Measurements from ENCODE around the gene MKNK1.

The MKNK1 gene

GRCh38 chr1:46545784-46546183 is 58.3 kb downstream of the MKNK1 start:
- H3K4me2 ChIP-seq (ENCODE audit: low read depth, low read length, poor library complexity, severe bottlenecking), result no peak overlapping the region

DNA sequence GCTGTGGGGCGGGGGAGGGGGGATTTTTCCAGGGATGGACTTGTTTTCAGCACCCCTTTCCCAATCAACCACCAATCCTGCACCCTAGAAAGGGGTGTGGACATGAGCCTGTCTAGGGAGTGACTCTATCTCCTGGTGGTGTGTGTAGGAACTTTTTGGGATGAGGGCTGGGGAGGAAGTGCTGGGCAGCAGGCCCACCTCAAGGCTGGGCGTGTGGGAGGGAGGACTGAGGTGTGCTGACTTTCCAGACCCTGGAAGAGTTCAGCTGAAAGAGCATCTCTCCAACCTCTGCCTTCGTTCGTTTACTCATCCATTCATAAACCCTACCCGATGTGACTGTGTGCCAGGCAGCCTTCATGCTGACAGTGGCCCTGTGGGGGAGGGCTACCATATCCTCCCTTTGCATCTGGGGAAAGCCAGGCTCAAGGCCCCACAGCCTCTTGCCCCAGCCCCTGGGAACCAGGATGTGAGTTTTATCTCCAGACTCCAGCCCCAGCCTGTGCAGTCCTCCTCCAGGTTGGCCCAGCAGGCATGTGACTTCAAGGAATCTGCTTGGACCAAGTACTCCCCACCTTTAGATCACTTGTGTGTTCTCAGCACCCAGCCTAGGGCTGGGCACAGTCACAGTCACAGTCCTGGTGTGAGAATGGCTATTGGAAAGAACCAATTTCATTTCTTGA is 59.4 kb downstream of the MKNK1 start:
- H2AFZ ChIP-seq (ENCODE audit: low read length), result no peak overlapping the region

More at GRCh38 chr1:46545784-46546183, 58.3 kb downstream of the MKNK1 start:
- H3F3A ChIP-seq (ENCODE audit: low read depth), result no peaks in the 10 kb centered on the region
- H3K27me3 ChIP-seq (ENCODE audit: insufficient read depth, low read length, poor library complexity, severe bottlenecking), result no peaks in the 10 kb centered on the region
- H2AFZ ChIP-seq (ENCODE audit: low read length), result peak overlapping the region; percentile 13; the same call in 1 of the 2 replicates
- no peaks in the 10 kb centered on the region for H3K9me2 ChIP-seq (replicated peaks; ENCODE audit: low read depth, low read length)
- no peaks in the 10 kb centered on the region for H4K20me1 ChIP-seq (ENCODE audit: insufficient read depth, low read length, poor library complexity, severe bottlenecking)
- no peaks in the 10 kb centered on the region for H3K9me3 ChIP-seq (ENCODE audit: insufficient read depth, low read depth, low read length)
- no peak overlapping the region for H3K9ac ChIP-seq (ENCODE audit: low read depth, low read length, poor library complexity, severe bottlenecking)
- no peak overlapping the region for H3K4me3 ChIP-seq (ENCODE audit: low read length, poor library complexity, severe bottlenecking)
- H3K36me3 ChIP-seq (ENCODE audit: insufficient read depth, low read length), result no peaks in the 10 kb centered on the region
- H3K4me1 ChIP-seq (ENCODE audit: insufficient read depth, low read length, poor library complexity, severe bottlenecking), result peaks cover 7% of the 10 kb centered on the region
- no peaks in the 10 kb centered on the region for H3K79me2 ChIP-seq (ENCODE audit: insufficient read depth, low read length)
- TF ChIP-seq, protein P1, sequence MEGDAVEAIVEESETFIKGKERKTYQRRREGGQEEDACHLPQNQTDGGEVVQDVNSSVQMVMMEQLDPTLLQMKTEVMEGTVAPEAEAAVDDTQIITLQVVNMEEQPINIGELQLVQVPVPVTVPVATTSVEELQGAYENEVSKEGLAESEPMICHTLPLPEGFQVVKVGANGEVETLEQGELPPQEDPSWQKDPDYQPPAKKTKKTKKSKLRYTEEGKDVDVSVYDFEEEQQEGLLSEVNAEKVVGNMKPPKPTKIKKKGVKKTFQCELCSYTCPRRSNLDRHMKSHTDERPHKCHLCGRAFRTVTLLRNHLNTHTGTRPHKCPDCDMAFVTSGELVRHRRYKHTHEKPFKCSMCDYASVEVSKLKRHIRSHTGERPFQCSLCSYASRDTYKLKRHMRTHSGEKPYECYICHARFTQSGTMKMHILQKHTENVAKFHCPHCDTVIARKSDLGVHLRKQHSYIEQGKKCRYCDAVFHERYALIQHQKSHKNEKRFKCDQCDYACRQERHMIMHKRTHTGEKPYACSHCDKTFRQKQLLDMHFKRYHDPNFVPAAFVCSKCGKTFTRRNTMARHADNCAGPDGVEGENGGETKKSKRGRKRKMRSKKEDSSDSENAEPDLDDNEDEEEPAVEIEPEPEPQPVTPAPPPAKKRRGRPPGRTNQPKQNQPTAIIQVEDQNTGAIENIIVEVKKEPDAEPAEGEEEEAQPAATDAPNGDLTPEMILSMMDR (conservative IDR thresholded peaks at IDR 0.05; ENCODE audit: low read length), result no peak
- no peak for TF ChIP-seq EZH2phosphoT487 (IDR thresholded peaks at IDR 0.05; ENCODE audit: borderline replicate concordance)

DNA sequence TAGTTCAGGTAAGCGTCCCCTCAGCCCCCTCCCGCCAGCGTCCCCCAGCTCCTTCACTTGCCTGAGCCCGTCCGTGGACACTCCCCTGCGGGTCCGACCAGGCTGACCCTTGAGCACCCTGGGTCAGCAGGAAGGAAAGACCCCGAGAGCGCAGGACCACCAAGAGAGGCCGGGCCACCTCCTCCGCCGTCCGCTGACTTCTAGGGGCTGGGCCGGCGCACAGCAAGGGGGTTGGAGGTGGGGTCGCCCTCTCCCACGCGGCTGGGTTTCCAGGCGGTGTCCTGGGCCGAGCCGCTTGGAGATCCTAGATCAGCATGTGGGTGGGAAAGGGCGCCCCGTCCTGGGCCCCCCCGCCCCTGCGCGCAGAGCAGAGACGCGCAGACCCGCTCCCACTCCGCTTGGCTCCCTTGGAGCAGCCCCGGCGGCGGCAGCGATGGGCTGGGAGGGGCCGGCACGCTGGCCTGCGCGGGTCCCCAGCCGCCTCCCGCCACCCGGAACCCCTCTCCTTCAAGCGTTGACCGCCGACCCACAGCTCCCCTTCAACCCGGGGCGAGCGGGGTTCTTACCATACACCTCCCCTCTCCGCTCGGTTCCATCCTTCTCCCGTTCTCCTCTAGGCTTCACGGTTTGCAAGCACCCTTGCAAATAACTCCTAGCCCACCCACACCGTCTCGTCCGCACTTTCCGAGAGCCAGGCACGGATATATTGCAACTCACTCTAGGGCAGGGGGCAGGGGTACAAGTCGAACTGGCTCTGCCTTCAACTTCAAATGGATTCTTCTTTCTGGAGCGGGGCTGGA is 60.1 kb downstream of the MKNK1 start:
- Histone ChIP-seq H3K36me3 (ENCODE audit: insufficient read depth, low read length) (no peaks in the 10 kb centered on the region), H2AFZ (ENCODE audit: low read length) (no peak overlapping the region), H3K4me1 (ENCODE audit: insufficient read depth, low read length, poor library complexity, severe bottlenecking) (no peaks in the 10 kb centered on the region), H3K9me3 (ENCODE audit: insufficient read depth, low read depth, low read length) (no peaks in the 10 kb centered on the region), H3K9ac (ENCODE audit: low read depth, low read length, poor library complexity, severe bottlenecking) (no peak overlapping the region), H3K79me2 (ENCODE audit: insufficient read depth, low read length) (no peaks in the 10 kb centered on the region), H3K4me2 (ENCODE audit: low read depth, low read length, poor library complexity, severe bottlenecking) (no peak overlapping the region), H3K9me2 (replicated peaks; ENCODE audit: low read depth, low read length) (no peaks in the 10 kb centered on the region), H4K20me1 (ENCODE audit: insufficient read depth, low read length, poor library complexity, severe bottlenecking) (no peaks in the 10 kb centered on the region), H3K4me3 (ENCODE audit: low read length, poor library complexity, severe bottlenecking) (no peak overlapping the region), H3F3A (ENCODE audit: low read depth) (no peaks in the 10 kb centered on the region), H3K27me3 (ENCODE audit: insufficient read depth, low read length, poor library complexity, severe bottlenecking) (no peaks in the 10 kb centered on the region)
- TF ChIP-seq, protein P1 (conservative IDR thresholded peaks at IDR 0.05; ENCODE audit: low read length), result no peak
- no peak for TF ChIP-seq EZH2phosphoT487 (IDR thresholded peaks at IDR 0.05; ENCODE audit: borderline replicate concordance)

More for the DNA sequence above, 59.4 kb downstream of the MKNK1 start:
- Histone ChIP-seq H3K36me3 (ENCODE audit: insufficient read depth, low read length) (no peaks in the 10 kb centered on the region), H3F3A (ENCODE audit: low read depth) (no peaks in the 10 kb centered on the region), H3K79me2 (ENCODE audit: insufficient read depth, low read length) (no peaks in the 10 kb centered on the region), H4K20me1 (ENCODE audit: insufficient read depth, low read length, poor library complexity, severe bottlenecking) (no peaks in the 10 kb centered on the region), H3K27me3 (ENCODE audit: insufficient read depth, low read length, poor library complexity, severe bottlenecking) (no peaks in the 10 kb centered on the region), H3K9ac (ENCODE audit: low read depth, low read length, poor library complexity, severe bottlenecking) (no peak overlapping the region), H3K9me3 (ENCODE audit: insufficient read depth, low read depth, low read length) (no peaks in the 10 kb centered on the region), H3K4me1 (ENCODE audit: insufficient read depth, low read length, poor library complexity, severe bottlenecking) (peaks cover 5% of the 10 kb centered on the region), H3K4me2 (ENCODE audit: low read depth, low read length, poor library complexity, severe bottlenecking) (no peak overlapping the region), H3K9me2 (replicated peaks; ENCODE audit: low read depth, low read length) (no peaks in the 10 kb centered on the region), H3K4me3 (ENCODE audit: low read length, poor library complexity, severe bottlenecking) (no peak overlapping the region)
- TF ChIP-seq, protein P1 (conservative IDR thresholded peaks at IDR 0.05; ENCODE audit: low read length), result no peak
- TF ChIP-seq EZH2phosphoT487 (IDR thresholded peaks at IDR 0.05; ENCODE audit: borderline replicate concordance), result no peak
